ENCODE measurements around the gene CCNF.
"Not testable (repeated sequence)": the region's sequence is repeated elsewhere in the genome, so short reads cannot be mapped to it uniquely, and the experiment has no call there.

Gene CCNF

DNA sequence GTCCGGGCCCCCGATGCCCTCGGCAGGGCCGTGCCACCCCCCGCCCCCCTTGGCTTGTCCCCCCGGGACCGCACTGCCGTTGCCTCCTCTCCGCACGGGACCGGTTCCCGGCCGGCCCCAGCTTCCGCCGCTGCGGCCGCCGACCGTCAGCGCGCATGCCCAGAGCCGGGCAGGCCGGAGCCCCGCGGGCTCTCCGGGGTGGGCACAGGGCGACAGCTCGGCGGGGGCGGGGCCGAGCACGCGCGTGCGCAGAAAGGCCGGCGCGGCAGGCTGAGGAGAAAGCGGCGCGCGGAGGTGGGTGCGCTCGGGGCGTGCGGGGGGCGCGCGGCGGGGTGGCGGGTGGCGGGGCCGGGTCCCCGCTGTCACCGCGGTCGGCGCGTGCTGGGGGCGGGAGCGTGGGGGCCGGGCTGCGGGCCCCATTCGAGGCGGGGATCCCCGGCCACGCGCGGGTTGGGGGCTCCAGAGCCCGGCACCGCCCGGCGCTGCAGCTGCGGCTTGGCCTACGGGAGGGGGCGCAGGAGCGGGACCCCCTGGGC, 45.7 kb downstream of the CCNF start, which contains the start of gene TBC1D24:
TBC1D24 (plus strand) TSS at position 251 of the 536 bp plus-strand sequence. CDS start 21,022 bp downstream, outside the sequence.
- DNase-seq (ENCODE audit: low spot score) = peak; percentile 99
- TF ChIP-seq, protein P1, sequence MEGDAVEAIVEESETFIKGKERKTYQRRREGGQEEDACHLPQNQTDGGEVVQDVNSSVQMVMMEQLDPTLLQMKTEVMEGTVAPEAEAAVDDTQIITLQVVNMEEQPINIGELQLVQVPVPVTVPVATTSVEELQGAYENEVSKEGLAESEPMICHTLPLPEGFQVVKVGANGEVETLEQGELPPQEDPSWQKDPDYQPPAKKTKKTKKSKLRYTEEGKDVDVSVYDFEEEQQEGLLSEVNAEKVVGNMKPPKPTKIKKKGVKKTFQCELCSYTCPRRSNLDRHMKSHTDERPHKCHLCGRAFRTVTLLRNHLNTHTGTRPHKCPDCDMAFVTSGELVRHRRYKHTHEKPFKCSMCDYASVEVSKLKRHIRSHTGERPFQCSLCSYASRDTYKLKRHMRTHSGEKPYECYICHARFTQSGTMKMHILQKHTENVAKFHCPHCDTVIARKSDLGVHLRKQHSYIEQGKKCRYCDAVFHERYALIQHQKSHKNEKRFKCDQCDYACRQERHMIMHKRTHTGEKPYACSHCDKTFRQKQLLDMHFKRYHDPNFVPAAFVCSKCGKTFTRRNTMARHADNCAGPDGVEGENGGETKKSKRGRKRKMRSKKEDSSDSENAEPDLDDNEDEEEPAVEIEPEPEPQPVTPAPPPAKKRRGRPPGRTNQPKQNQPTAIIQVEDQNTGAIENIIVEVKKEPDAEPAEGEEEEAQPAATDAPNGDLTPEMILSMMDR (IDR thresholded peaks at IDR 0.05; ENCODE audit: borderline replicate concordance, control extremely low read depth, extremely low read depth, insufficient read depth, missing control alignments) = no peak
- in situ Hi-C loops (cut with MboI; ENCODE audit: low sequenced_read_pairs, unreplicated experiment) = loop anchor here (25.0 kb wide), 1 partner anchor 463 kb away; the partner anchor contains the start of genes NPW and ZNF598

DNA sequence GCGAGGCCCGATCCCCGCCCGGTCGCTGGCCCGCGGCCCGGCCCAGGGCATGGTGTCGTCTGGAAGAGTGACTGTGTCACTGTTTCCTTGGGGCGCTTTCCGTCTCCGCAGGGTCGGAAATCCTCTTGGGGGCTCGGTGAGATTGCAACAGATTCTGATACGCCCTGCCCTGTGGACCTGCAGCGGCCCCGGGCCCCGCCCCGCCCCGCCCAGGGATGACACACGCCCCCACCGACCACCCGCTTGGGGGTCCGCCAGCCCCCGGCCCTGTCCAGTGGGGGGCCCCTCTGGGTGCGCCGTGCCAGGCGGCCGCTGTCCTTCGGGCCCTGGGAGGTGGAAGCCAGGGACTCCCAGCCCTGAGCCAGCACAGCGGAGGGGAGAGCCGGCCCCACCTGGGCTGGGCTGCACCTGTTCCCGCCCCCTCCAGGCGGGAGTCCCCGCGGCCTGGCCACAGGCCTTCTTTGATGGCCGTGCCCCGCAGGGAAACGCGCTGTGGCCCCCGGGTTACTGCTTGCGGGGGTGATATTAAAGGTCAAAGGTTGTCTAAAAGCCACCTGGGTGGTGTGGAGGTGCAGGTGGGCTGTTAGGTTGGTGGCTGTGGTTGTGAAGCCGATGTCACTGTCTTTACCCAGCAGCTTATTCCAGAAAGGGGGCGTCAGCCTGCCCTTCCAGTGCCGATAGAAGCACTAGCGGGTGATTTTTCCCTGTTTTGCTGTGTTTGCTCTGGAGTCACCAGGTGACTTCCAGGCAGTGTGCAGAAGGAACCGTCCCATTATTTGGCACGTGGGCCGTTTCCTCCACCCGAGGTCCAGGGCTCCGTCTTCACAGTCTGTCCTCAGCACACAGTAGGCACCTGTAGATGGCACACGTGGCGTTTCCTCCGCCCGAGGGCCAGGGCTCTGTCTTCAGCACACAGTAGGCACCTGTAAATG, 46.4 kb downstream of the CCNF start:
- in situ Hi-C loops (cut with MboI; ENCODE audit: low sequenced_read_pairs, unreplicated experiment) = loop anchor here (25.0 kb wide), 1 partner anchor 463 kb away; the partner anchor contains the start of genes NPW and ZNF598
- TF ChIP-seq, protein P1 (IDR thresholded peaks at IDR 0.05; ENCODE audit: borderline replicate concordance, control extremely low read depth, extremely low read depth, insufficient read depth, missing control alignments) = no peak
- DNase-seq (ENCODE audit: low spot score) = peak; percentile 66

DNA sequence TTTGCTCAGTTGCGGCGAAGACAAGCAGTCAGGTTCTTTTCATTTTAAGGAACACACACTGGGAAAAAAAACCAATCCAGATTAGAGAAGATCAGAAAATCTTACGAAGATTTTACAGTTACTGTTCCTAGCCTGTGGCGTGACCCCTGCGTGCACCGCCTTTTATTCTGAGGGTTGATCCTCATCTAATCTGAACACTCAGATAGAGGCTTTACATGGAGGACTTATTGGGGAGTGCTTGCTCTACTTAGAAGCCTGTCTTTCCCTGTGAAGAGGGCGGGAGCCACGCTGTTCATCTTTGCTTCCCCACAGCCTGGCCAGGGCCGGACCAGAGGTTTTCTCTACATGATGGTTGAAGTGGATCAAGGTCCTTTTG, 47.1 kb downstream of the CCNF start:
- in situ Hi-C loops (cut with MboI; ENCODE audit: low sequenced_read_pairs, unreplicated experiment) = loop anchor here (25.0 kb wide), 1 partner anchor 464 kb away; the partner anchor contains the start of genes NPW and ZNF598
- TF ChIP-seq, protein P1 (IDR thresholded peaks at IDR 0.05; ENCODE audit: borderline replicate concordance, control extremely low read depth, extremely low read depth, insufficient read depth, missing control alignments) = no peak
- no peak for DNase-seq (ENCODE audit: low spot score)

DNA sequence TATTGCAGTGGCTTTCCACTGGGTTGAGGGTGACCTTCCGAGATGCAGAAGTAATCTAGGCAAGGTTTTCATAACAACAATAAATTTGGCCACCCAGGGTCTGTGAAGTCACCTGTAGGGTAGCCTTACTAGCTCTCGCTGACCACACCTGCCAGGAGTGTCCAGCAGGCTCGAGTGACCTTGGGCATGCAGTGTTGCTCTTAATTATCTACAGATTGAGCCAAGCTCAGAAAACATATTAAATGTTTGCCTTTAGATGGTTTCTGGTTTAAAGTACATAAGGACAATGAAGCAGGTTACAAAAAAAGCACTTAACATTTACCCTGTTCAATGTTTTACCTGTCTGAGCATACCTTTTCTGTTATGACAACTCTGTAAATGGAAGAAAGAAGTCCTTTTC, 47.5 kb downstream of the CCNF start:
- in situ Hi-C loops (cut with MboI; ENCODE audit: low sequenced_read_pairs, unreplicated experiment) = loop anchor here (25.0 kb wide), 1 partner anchor 464 kb away; the partner anchor contains the start of genes NPW and ZNF598
- TF ChIP-seq, protein P1 (IDR thresholded peaks at IDR 0.05; ENCODE audit: borderline replicate concordance, control extremely low read depth, extremely low read depth, insufficient read depth, missing control alignments) = no peak
- DNase-seq (ENCODE audit: low spot score) = no peak

DNA sequence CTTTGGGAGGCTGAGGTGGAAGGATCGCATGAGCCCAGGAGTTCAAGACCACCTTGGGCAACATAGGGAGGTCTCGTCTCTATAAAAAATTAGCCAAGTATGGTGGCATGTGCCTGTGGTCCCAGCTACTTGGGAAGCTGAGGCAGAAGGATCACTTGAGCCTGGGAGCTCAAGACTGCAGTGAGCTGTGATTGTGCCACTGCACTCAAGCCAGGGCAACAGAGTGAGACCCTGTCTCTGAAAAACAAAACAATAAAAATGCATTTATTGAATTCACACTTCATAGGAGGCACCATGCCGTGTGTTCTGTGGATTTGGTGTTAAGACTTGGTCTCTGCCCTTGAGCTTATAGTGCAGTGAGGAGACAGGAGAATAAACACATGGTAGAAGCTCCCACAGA, 48.1 kb downstream of the CCNF start:
- in situ Hi-C loops (cut with MboI; ENCODE audit: low sequenced_read_pairs, unreplicated experiment) = loop anchor here (25.0 kb wide), 1 partner anchor 465 kb away; the partner anchor contains the start of genes NPW and ZNF598
- DNase-seq (ENCODE audit: low spot score) = no peak
- TF ChIP-seq, protein P1 (IDR thresholded peaks at IDR 0.05; ENCODE audit: borderline replicate concordance, control extremely low read depth, extremely low read depth, insufficient read depth, missing control alignments) = no peak

DNA sequence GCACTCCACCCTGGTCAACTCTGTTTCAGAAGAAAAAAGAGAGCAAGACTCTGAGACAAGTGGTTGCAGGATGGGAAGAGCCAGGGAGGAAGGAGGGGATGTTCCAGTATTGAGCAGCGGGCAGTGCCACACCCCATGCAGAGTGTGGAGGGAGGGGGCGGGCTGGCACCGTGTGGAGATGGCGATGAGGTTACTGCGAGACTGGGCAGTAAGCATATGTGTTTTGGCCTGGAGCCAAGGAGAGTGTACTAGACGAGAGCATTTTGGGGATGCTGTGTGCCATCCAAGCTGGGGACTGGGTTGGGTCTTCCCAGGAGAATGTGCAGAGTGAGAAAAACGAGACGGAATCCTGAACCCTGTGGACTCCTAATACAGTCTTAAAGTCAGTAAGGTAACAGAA, 49.0 kb downstream of the CCNF start:
- in situ Hi-C loops (cut with MboI; ENCODE audit: low sequenced_read_pairs, unreplicated experiment) = loop anchor here (25.0 kb wide), 1 partner anchor 466 kb away; the partner anchor contains the start of genes NPW and ZNF598
- no peak for DNase-seq (ENCODE audit: low spot score)

DNA sequence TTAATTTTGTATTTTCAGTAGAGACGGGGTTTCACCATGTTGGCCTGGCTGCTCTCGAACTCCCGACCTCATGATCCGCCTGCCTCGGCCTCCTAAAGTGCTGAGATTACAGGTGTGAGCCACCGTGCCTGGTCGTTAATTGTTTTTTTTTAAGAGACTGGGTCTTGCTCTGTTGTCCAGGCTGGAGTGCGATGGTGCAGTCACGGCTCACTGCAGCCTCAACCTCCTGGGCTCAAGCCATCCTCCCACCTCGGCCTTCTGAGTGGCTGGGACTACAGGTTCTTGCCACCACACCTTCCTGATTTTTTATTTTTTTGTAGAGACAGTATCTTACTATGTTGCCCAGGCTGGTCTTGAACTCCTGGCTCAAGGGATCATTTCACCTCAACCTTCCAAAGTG, 50.7 kb downstream of the CCNF start:
- DNase-seq (ENCODE audit: low spot score) = not testable (repeated sequence)
- in situ Hi-C loops (cut with MboI; ENCODE audit: low sequenced_read_pairs, unreplicated experiment) = loop anchor here (25.0 kb wide), 1 partner anchor 468 kb away; the partner anchor contains the start of genes NPW and ZNF598

More for the DNA sequence above, 49.0 kb downstream of the CCNF start:
- TF ChIP-seq, protein P1 (IDR thresholded peaks at IDR 0.05; ENCODE audit: borderline replicate concordance, control extremely low read depth, extremely low read depth, insufficient read depth, missing control alignments) = no peak
